Panc1 (cell line): ENCODE data around the gene CBX7. TPM values are rescaled to one million over a fixed set of nuclear protein-coding genes. Genes with fewer than 3 reads are reported as not detected.

ENCODE experiments used
- ATAC-seq: fragments of 200-7000 bp; cut with Tn5 transposase; 2 replicates; pipeline ENCODE4 v1.9.1; 2020; ENCODE audit warnings: mild to moderate bottlenecking, moderate library complexity
- BruUV-seq: library from RNA; stranded (reverse); fragments of 400-500 nt; replicated peaks from 2 replicates; lab custom pipeline; 2021; lab: Mats Ljungman, UMichigan
- CTCF ChIA-PET: fragments of 300-600 bp; sonication (Branson Sonifier 250); formaldehyde crosslinking; loops from one replicate; lab custom pipeline; 2022; ENCODE audit warnings: antibody characterized with exemption; lab: Charles Lee
- POLR2A ChIA-PET: fragments of 300-600 bp; sonication (Branson Sonifier 250); formaldehyde crosslinking; loops from one replicate; lab custom pipeline; 2022; ENCODE audit warnings: antibody characterized with exemption; lab: Charles Lee
- DNase-seq: peaks from one replicate; pipeline ENCODE4 v3.0.0-alpha.2; 2010; ENCODE audit warnings: low read depth, low spot score
- H3K27ac ChIP-seq: 2 replicates; pipeline ENCODE4 v1.5.1; 2011; ENCODE audit warnings: mild to moderate bottlenecking, low read length, inconsistent platforms
- H3K27me3 ChIP-seq: fragments of 200-500 bp; sonication (Bioruptor generic); 2 replicates; pipeline ENCODE4 v1.6.0; 2014; ENCODE audit warnings: low read length, inconsistent platforms; ENCODE audit not compliant: control insufficient read depth, insufficient read depth
- H3K36me3 ChIP-seq: fragments of 200-500 bp; sonication (Bioruptor generic); 2 replicates; pipeline ENCODE4 v1.5.1; 2014; ENCODE audit warnings: inconsistent platforms, mild to moderate bottlenecking, low read length, moderate library complexity; ENCODE audit not compliant: control insufficient read depth, insufficient read depth
- H3K4me1 ChIP-seq: 2 replicates; pipeline ENCODE4 v1.5.1; 2011; ENCODE audit warnings: inconsistent platforms, mild to moderate bottlenecking, low read length, moderate library complexity; ENCODE audit not compliant: control insufficient read depth, insufficient read depth
- H3K4me3 ChIP-seq, 2 experiments: 2 replicates each; pipeline ENCODE4 v1.5.1; 2011 to 2012; ENCODE audit warnings: low read depth in 2 of 2, low read length in 2 of 2, mild to moderate bottlenecking in 2 of 2, inconsistent platforms in 1 of 2, moderate library complexity in 1 of 2
- H3K9me3 ChIP-seq: fragments of 200-500 bp; sonication (Bioruptor generic); 2 replicates; pipeline ENCODE4 v1.5.1; 2014; ENCODE audit warnings: low read depth, mild to moderate bottlenecking, inconsistent platforms, low read length, moderate library complexity; ENCODE audit not compliant: control insufficient read depth, insufficient read depth
- POLR2AphosphoS5 ChIP-seq: IDR thresholded peaks from 2 replicates; pipeline ENCODE4 v1.6.1; 2012; ENCODE audit warnings: mild to moderate bottlenecking, low read depth, low read length, moderate library complexity
- REST ChIP-seq, 2 experiments: IDR thresholded peaks; 2 replicates each; pipeline ENCODE4 v1.6.1; 2011 to 2012; ENCODE audit warnings: low read depth in 2 of 2, control low read depth in 1 of 2, low read length in 1 of 2, mild to moderate bottlenecking in 1 of 2, moderate library complexity in 1 of 2; ENCODE audit not compliant: insufficient read depth in 1 of 2
- SIN3A ChIP-seq: IDR thresholded peaks from 2 replicates; pipeline ENCODE4 v1.6.1; 2012; ENCODE audit warnings: low read depth, mild to moderate bottlenecking, low read length, moderate library complexity, borderline replicate concordance; ENCODE audit not compliant: insufficient read depth
- TCF7L2 ChIP-seq: IDR thresholded peaks from 2 replicates; pipeline ENCODE4 v1.6.1; 2011; ENCODE audit warnings: mild to moderate bottlenecking, low read depth, low read length, inconsistent platforms
- in situ Hi-C: cut with HindIII; loops from 2 replicates; pipeline ENCODE4 v1.10.0; 2016; ENCODE audit warnings: low sequenced_read_pairs, low pct_unique_long_range_greater_than_20kb
- intact Hi-C: fragments of 100-400 bp; cut with micrococcal nuclease; formaldehyde crosslinking; loops from one replicate; pipeline ENCODE4 v1.10.0; 2022; ENCODE audit not compliant: unreplicated experiment
- total RNA-seq: library from RNA; stranded (reverse); gene quantifications from one replicate; pipeline ENCODE4 v1.2.1, GENCODE V29; 2021; ENCODE audit not compliant: unreplicated experiment
- TF ChIP-seq, protein P1 (sequence below): fragments of 450-650 bp; IDR thresholded peaks from 2 replicates; pipeline ENCODE4 v1.5.1; 2017; ENCODE audit warnings: mild to moderate bottlenecking

Gene CBX7
- total RNA-seq, 1 experiment from 2014 or later: 14.5 TPM

DNA sequence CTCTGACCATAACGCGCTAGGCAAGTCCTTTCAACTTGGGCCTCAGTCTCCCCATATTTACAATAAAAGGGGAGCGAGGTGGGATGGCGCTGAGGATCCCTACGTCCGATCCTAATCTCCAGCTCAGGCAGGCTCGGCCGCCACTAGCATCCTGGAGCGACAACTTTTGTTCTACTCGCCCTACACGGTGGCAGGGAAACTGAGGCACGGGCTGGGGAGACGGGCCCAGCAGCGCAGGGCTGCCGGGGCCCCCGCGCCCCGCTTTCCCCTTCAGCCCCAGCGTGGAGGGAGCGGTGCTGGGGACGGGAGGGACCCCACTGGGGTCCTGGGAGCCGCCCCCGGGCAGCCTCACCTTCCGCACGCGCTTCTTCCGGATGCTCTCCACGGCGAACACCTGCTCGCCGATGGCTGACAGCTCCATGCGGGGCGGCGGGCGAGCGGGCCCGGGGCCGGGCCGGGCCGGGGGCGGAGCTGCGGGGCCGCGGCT lies 413 bp downstream of the CBX7 start:
- no peaks in the 10 kb centered on the region; the same call in 1 of the 2 replicates for H3K36me3 ChIP-seq
- peak overlapping the region; percentile 53 to 64 for H3K4me3 ChIP-seq
- TF ChIP-seq SIN3A (no peak), REST (IDR thresholded peaks at IDR 0.05; ENCODE audit: insufficient read depth in 1 of 2, low read depth in 2 of 2, low read length in 1 of 2) (no peak), TCF7L2 (no peak), POLR2AphosphoS5 (no peak)
- TF ChIP-seq, protein P1, sequence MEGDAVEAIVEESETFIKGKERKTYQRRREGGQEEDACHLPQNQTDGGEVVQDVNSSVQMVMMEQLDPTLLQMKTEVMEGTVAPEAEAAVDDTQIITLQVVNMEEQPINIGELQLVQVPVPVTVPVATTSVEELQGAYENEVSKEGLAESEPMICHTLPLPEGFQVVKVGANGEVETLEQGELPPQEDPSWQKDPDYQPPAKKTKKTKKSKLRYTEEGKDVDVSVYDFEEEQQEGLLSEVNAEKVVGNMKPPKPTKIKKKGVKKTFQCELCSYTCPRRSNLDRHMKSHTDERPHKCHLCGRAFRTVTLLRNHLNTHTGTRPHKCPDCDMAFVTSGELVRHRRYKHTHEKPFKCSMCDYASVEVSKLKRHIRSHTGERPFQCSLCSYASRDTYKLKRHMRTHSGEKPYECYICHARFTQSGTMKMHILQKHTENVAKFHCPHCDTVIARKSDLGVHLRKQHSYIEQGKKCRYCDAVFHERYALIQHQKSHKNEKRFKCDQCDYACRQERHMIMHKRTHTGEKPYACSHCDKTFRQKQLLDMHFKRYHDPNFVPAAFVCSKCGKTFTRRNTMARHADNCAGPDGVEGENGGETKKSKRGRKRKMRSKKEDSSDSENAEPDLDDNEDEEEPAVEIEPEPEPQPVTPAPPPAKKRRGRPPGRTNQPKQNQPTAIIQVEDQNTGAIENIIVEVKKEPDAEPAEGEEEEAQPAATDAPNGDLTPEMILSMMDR: no peak
- intact Hi-C loops: no loop called here
- no peak for DNase-seq
- H3K27ac ChIP-seq: peak overlapping the region; percentile 76
- H3K9me3 ChIP-seq: no peaks in the 10 kb centered on the region
- BruUV-seq: no TSS peak
- ChIA-PET POLR2A (no interaction called here), CTCF (no interaction called here)
- H3K4me1 ChIP-seq: peaks cover 19% of the 10 kb centered on the region
- H3K27me3 ChIP-seq: no peaks in the 10 kb centered on the region
- in situ Hi-C loops: no loop called here
- ATAC-seq: no peak

GRCh38 chr22:39151329-39151975 lies 1.0 kb downstream of the CBX7 start:
- no peaks in the 10 kb centered on the region; the same call in 1 of the 2 replicates for H3K36me3 ChIP-seq
- H3K27ac ChIP-seq: peak overlapping the region; percentile 76
- DNase-seq (no peak), ATAC-seq (no peak)
- no peaks in the 10 kb centered on the region for H3K9me3 ChIP-seq
- peaks cover 19% of the 10 kb centered on the region for H3K4me1 ChIP-seq
- ChIA-PET POLR2A (no interaction called here), CTCF (no interaction called here)
- H3K27me3 ChIP-seq: no peaks in the 10 kb centered on the region
- H3K4me3 ChIP-seq: peak overlapping the region; percentile 53 to 64
- in situ Hi-C loops (no loop called here), intact Hi-C loops (no loop called here)
- TF ChIP-seq SIN3A: no peak
- no peak for TF ChIP-seq POLR2AphosphoS5
- no peak for TF ChIP-seq REST (IDR thresholded peaks at IDR 0.05; ENCODE audit: insufficient read depth in 1 of 2, low read depth in 2 of 2, low read length in 1 of 2)
- no peak for TF ChIP-seq TCF7L2
- TF ChIP-seq, protein P1: no peak
- BruUV-seq: no TSS peak
